Measurements from ENCODE around the gene LAMC3. TPM values are rescaled to one million over a fixed set of nuclear protein-coding genes. Genes with fewer than 3 reads are reported as not detected.
"Not testable (repeated sequence)": the region's sequence is repeated elsewhere in the genome, so short reads cannot be mapped to it uniquely, and the experiment has no call there.

The LAMC3 gene
- total RNA-seq, 4 donors from 2014 or later = 0.06 to 0.50 (median 0.34) TPM; not detected in 1

DNA sequence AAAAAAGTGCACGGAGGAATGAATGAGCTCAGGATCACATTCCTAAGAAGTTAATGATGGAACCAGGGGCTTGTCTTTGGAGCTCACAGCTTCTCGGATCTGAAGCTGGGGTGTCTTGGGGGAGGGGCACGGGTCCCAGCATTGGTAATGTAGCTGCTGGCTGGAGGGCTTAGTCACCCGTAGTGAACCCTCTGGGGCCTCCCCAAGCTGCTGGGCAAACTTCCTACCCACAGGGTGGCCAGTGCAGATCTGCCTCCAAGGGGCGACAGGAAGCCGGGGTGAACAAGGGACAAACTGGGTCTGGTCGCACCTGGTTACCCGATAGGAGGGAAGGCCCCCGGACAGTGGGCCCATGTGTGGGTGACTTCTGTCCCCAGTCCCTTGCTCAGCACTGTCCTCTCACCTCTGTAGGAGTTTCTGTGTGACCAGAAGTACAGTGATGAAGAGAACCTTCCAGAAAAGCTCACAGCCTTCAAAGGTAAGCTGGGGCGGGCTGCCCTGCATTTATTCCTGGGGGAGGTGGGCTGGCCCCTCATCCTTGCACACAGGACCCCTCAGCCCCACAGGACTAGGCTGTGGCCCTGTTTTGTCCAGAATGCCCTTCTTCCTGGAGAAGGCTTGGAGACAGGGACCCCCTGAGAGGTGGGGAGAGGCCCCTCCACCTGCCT lies 102.3 kb downstream of the LAMC3 start:
- Histone ChIP-seq H3K4me3 (no peak overlapping the region), H3K36me3 (peaks cover 0 to 63% (median 0%) of the 10 kb centered on the region in 4 donors), H3K4me1 (peaks cover 0 to 19% (median 9%) of the 10 kb centered on the region in 4 donors), H3K9me3 (no peaks in the 10 kb centered on the region), H3K27me3 (peaks cover 0 to 5% (median 0%) of the 10 kb centered on the region in 4 donors), H3K27ac (replicated peaks in 1 of 4) (peak overlapping the region in 1 of 4 donors; percentile 33)
- intact Hi-C loops (cut with DNase I) = no loop called here
- TF ChIP-seq EP300 (IDR thresholded peaks at IDR 0.05) = no peak
- TF ChIP-seq POLR2A (IDR thresholded peaks at IDR 0.05; ENCODE audit: low read depth) = no peak
- no peak for TF ChIP-seq POLR2AphosphoS5 (IDR thresholded peaks at IDR 0.05)
- TF ChIP-seq, protein P1, sequence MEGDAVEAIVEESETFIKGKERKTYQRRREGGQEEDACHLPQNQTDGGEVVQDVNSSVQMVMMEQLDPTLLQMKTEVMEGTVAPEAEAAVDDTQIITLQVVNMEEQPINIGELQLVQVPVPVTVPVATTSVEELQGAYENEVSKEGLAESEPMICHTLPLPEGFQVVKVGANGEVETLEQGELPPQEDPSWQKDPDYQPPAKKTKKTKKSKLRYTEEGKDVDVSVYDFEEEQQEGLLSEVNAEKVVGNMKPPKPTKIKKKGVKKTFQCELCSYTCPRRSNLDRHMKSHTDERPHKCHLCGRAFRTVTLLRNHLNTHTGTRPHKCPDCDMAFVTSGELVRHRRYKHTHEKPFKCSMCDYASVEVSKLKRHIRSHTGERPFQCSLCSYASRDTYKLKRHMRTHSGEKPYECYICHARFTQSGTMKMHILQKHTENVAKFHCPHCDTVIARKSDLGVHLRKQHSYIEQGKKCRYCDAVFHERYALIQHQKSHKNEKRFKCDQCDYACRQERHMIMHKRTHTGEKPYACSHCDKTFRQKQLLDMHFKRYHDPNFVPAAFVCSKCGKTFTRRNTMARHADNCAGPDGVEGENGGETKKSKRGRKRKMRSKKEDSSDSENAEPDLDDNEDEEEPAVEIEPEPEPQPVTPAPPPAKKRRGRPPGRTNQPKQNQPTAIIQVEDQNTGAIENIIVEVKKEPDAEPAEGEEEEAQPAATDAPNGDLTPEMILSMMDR (IDR thresholded peaks at IDR 0.05) = no peak
- WGBS = 63% methylated on average over 6 of the region's 10 CpGs
- DNase-seq (ENCODE audit: extremely low spot score) = no peak

DNA sequence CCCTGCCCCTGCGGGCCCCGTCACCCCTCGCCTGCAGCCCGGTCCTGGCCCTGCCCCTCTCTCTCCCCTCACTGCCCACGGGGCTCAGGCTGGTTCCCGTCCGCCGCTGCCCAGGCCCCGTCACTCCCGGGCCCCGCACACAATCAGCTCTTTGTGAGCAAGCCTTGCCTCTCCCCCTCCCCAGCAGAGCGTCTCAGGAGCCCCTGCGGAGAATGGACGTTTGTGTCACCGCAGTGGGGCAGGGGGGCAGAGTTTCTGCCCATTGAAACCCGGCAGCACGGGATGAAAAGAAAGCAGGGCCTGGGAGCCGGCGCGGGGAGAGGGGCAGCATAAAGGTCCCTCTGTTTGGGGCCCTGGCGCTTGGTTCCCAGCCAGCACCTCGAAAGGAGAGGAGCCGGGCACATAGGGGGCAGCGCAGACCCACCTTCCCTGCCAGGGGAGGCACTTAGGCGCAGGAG lies 102.9 kb downstream of the LAMC3 start:
- TF ChIP-seq POLR2A (IDR thresholded peaks at IDR 0.05; ENCODE audit: low read depth) (no peak), POLR2AphosphoS5 (IDR thresholded peaks at IDR 0.05) (no peak), EP300 (IDR thresholded peaks at IDR 0.05) (no peak)
- TF ChIP-seq, protein P1 (IDR thresholded peaks at IDR 0.05) = no peak
- WGBS = 82% methylated on average over 15 of the region's 25 CpGs
- Histone ChIP-seq H3K27me3 (peaks cover 0 to 6% (median 0%) of the 10 kb centered on the region in 4 donors), H3K4me1 (peaks cover 0 to 15% (median 9%) of the 10 kb centered on the region in 4 donors), H3K9me3 (no peaks in the 10 kb centered on the region), H3K27ac (replicated peaks in 1 of 4) (peak overlapping the region in 3 of 4 donors; percentile 30 to 41 (median 33)), H3K36me3 (peaks cover 0 to 58% (median 0%) of the 10 kb centered on the region in 4 donors), H3K4me3 (no peak overlapping the region)
- no peak for DNase-seq (ENCODE audit: extremely low spot score)
- intact Hi-C loops (cut with DNase I) = no loop called here

DNA sequence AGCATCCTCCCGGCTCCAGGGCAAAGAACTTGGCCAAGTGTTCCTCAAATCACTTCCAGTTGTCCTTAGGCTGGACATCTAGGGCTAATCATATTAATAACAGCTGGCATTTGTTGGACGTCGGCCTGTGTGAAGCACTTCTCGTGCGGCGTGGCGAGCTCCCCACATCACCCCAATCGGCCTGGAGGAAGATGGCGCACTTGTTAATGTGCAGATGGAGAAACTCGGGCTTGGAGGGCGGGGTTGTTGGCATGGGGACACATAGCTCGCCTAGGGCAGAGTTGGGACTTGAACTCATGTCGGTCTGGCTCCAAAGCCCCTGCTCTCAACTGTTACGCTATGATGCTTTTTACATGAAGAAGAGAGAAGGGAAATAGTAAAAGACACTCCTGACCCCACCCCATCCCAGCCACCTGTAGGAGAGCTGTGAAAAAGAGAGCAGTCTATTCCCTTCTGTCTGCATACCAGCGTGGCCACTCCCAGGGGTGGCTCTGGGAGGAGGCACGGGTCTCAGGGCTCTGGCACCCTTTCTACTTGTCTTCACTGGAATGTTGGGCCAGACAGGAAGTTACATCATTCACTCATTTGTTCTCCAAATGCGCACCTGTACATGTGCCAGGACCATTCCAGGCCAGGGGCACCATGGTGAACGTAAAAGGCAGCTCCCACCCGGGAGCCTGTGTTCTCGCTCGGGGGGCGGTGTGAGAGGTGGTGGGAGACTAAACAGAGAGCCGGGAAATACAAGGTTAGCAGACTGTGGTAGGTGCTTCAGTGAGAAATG lies 103.6 kb downstream of the LAMC3 start:
- peaks cover 0 to 13% (median 0%) of the 10 kb centered on the region in 4 donors for H3K27me3 ChIP-seq
- 93% methylated on average over 23 of the region's 23 CpGs for WGBS
- no peak overlapping the region for H3K4me3 ChIP-seq
- H3K4me1 ChIP-seq = peaks cover 0 to 14% (median 8%) of the 10 kb centered on the region in 4 donors
- peak overlapping the region in 3 of 4 donors; percentile 30 to 41 (median 33) for H3K27ac ChIP-seq (replicated peaks in 1 of 4)
- H3K36me3 ChIP-seq = peaks cover 0 to 54% (median 0%) of the 10 kb centered on the region in 4 donors
- intact Hi-C loops (cut with DNase I) = no loop called here
- TF ChIP-seq, protein P1 (IDR thresholded peaks at IDR 0.05) = no peak
- TF ChIP-seq EP300 (IDR thresholded peaks at IDR 0.05) (no peak), POLR2A (IDR thresholded peaks at IDR 0.05; ENCODE audit: low read depth) (no peak), POLR2AphosphoS5 (IDR thresholded peaks at IDR 0.05) (no peak)
- DNase-seq (ENCODE audit: extremely low spot score) = no peak
- H3K9me3 ChIP-seq = no peaks in the 10 kb centered on the region

DNA sequence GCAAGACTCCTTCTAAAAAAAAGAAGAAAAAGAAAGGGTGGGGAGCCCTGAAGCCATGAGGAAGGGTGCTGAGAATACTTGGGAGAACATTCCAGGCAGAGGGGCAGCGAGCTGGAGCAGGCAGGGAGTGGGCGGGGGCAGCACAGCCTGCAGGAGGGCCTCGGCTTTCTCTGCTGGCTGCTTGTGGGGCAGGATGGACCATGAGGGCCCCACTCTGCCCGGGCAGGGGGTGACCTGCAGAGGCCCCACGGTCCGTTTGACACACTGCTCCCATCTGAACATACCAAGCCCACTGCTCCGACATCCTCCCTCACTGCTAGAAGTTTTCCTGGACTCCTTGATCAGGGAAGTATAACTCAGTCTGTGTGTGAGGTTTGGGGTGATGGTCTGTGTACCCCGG lies 104.7 kb downstream of the LAMC3 start:
- no peak overlapping the region for H3K4me3 ChIP-seq
- TF ChIP-seq EP300 (IDR thresholded peaks at IDR 0.05) = no peak
- no peak for TF ChIP-seq POLR2A (IDR thresholded peaks at IDR 0.05; ENCODE audit: low read depth)
- intact Hi-C loops (cut with DNase I) = no loop called here
- peaks cover 0 to 17% (median 0%) of the 10 kb centered on the region in 4 donors for H3K27me3 ChIP-seq
- H3K27ac ChIP-seq (replicated peaks in 1 of 4) = no peak overlapping the region
- no peaks in the 10 kb centered on the region for H3K9me3 ChIP-seq
- WGBS = 90% methylated on average over 3 of the region's 8 CpGs
- H3K36me3 ChIP-seq = peaks cover 0 to 61% (median 0%) of the 10 kb centered on the region in 4 donors
- peaks cover 0 to 17% (median 7%) of the 10 kb centered on the region in 4 donors for H3K4me1 ChIP-seq
- no peak for DNase-seq (ENCODE audit: extremely low spot score)

DNA sequence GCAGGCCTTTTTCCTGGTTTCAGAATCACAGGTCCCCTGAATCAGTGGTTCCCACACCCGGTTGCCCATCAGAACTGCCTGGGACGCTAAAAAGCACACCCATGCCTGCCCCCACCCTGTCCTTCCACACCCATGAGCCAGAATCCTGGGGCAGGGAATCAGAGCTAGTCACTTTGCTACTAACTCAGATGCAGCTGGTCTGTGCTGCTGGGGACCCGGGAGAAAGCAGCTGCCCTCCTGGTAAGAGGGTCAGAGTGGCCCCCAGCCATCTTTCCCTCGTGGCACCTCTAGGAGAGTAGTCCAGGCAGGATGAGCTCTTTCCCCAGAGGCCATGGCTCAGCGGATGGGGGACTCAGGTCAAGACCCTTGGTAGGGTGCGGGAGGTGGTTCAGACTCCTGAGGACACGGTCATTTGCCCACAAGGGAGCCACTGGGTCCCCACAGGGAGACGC lies 105.1 kb downstream of the LAMC3 start:
- no peak for DNase-seq (ENCODE audit: extremely low spot score)
- H3K9me3 ChIP-seq = no peaks in the 10 kb centered on the region

DNA sequence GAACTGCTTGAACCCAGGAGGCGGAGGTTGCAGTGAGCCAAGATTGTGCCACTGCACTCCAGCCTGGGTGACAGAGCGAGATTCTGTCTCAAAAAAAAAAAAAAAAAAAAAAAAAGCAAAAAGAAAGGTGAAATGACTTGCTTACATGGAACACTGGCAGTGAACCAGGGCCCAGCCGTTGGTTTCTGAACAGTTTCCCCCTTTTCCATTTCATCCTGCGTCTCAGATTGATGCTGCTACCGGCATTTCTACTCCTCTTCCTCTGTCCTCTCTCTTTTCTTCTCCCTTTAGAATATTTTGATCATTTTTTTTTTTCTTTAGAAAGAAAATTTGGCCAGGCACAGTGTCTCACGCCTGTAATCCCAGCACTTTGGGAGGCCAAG lies 106.4 kb downstream of the LAMC3 start:
- DNase-seq (ENCODE audit: extremely low spot score); intact Hi-C loops (cut with DNase I); H3K9me3 ChIP-seq: not testable (repeated sequence)

More for the DNA sequence above, 105.1 kb downstream of the LAMC3 start:
- H3K4me1 ChIP-seq = peaks cover 0 to 17% (median 7%) of the 10 kb centered on the region in 4 donors
- peaks cover 0 to 19% (median 0%) of the 10 kb centered on the region in 4 donors for H3K27me3 ChIP-seq
- peaks cover 0 to 61% (median 0%) of the 10 kb centered on the region in 4 donors for H3K36me3 ChIP-seq
- intact Hi-C loops (cut with DNase I) = no loop called here
- no peak overlapping the region for H3K4me3 ChIP-seq
- WGBS = 87% methylated on average over 7 of the region's 8 CpGs
- no peak overlapping the region for H3K27ac ChIP-seq (replicated peaks in 1 of 4)
- TF ChIP-seq EP300 (IDR thresholded peaks at IDR 0.05) (no peak), POLR2A (IDR thresholded peaks at IDR 0.05; ENCODE audit: low read depth) (no peak)
- TF ChIP-seq, protein P1 (IDR thresholded peaks at IDR 0.05) = no peak

More for the DNA sequence above, 106.4 kb downstream of the LAMC3 start:
- Histone ChIP-seq H3K27me3 (peaks cover 0 to 19% (median 0%) of the 10 kb centered on the region in 4 donors), H3K36me3 (peaks cover 0 to 62% (median 10%) of the 10 kb centered on the region in 4 donors), H3K4me1 (peaks cover 0 to 17% (median 7%) of the 10 kb centered on the region in 4 donors)
- not testable (repeated sequence) for H3K27ac ChIP-seq (replicated peaks in 1 of 4); H3K4me3 ChIP-seq
- 89% methylated on average over 6 of the region's 6 CpGs for WGBS
